HepG2 (cell line): ENCODE data around the gene CHEK1. TPM values are rescaled to one million over a fixed set of nuclear protein-coding genes. Genes with fewer than 3 reads are reported as not detected.

Source experiments
- ATAC-seq: fragments of 200-7000 bp; cut with Tn5 transposase; 3 replicates; pipeline ENCODE4 v1.9.1; 2020; ENCODE audit warnings: mild to moderate bottlenecking, moderate library complexity
- BruUV-seq: library from RNA; stranded (reverse); fragments of 400-500 nt; replicated peaks from 2 replicates; lab custom pipeline; 2021; lab: Mats Ljungman, UMichigan
- CTCF ChIA-PET: fragments of 300-600 bp; formaldehyde crosslinking; extraction: SDS; loops from one replicate; lab custom pipeline; 2021; ENCODE audit warnings: low total read pairs, inconsistent platforms, low intra/inter-chr PET ratio; lab: Yijun Ruan, JAX
- POLR2A ChIA-PET: fragments of 350-600 bp; sonication (Branson Sonifier 250); formaldehyde crosslinking; loops from one replicate; lab custom pipeline; 2020; ENCODE audit warnings: antibody characterized with exemption, inconsistent platforms; lab: Yijun Ruan, JAX
- DNase-seq: peaks from one replicate; pipeline ENCODE4 v3.0.0-alpha.2; 2015; ENCODE audit warnings: low spot score
- FAIRE-seq: peaks from 3 replicates; lab custom pipeline; 2011; peaks lifted over from hg19 to GRCh38; lab: Jason Lieb, UNC
- H2AFZ ChIP-seq: one replicate; pipeline ENCODE4 v1.6.1; 2011; ENCODE audit warnings: low read length, inconsistent platforms
- H3K27ac ChIP-seq: fragments of 300-600 bp; 3 replicates; pipeline ENCODE4 v1.8.0; 2011; ENCODE audit warnings: mixed run types, mild to moderate bottlenecking, mixed read lengths, low read length, inconsistent platforms; ENCODE audit not compliant: insufficient read depth; ENCODE audit errors: extremely low read length
- H3K27me3 ChIP-seq, 2 experiments: fragments of 200-600 bp in 1 of 2; 2 replicates in 1 of 2; 3 replicates in 1 of 2; pipeline versions ENCODE4 v1.6.0 to v1.8.0; 2011; ENCODE audit warnings: low read length in 2 of 2, mild to moderate bottlenecking in 2 of 2, moderate library complexity in 2 of 2, inconsistent platforms in 1 of 2; ENCODE audit not compliant: insufficient read depth in 2 of 2, control insufficient read depth in 1 of 2
- H3K36me3 ChIP-seq, 2 experiments: fragments of 200-600 bp in 1 of 2; replicated peaks in 1 of 2; 2 replicates in 1 of 2; 3 replicates in 1 of 2; pipeline versions ENCODE4 v1.5.1 to v1.8.0; 2011; ENCODE audit warnings: low read length in 2 of 2, inconsistent platforms in 1 of 2; ENCODE audit not compliant: insufficient read depth in 2 of 2, control insufficient read depth in 1 of 2
- H3K4me1 ChIP-seq: 2 replicates; pipeline ENCODE4 v1.5.1; 2012; ENCODE audit warnings: low read length, inconsistent platforms; ENCODE audit not compliant: insufficient read depth
- H3K4me2 ChIP-seq: 2 replicates; pipeline ENCODE4 v1.6.0; 2011; ENCODE audit warnings: low read depth, low read length, inconsistent platforms
- H3K4me3 ChIP-seq, 3 experiments: fragments of 200-600 bp in 1 of 3; sonication (generic), shearing (Covaris generic) in 1 of 3; replicated peaks in 1 of 3; 2 replicates each; pipeline ENCODE4 v1.5.1; 2011 to 2016; ENCODE audit warnings: low read length in 3 of 3, inconsistent platforms in 2 of 3, low read depth in 2 of 3, mild to moderate bottlenecking in 2 of 3, control low read depth in 1 of 3, mixed read lengths in 1 of 3; ENCODE audit not compliant: insufficient read depth in 1 of 3
- H3K79me2 ChIP-seq: one replicate; pipeline ENCODE4 v1.6.1; 2011; ENCODE audit warnings: low read length, inconsistent platforms; ENCODE audit not compliant: insufficient read depth
- H3K9ac ChIP-seq: 2 replicates; pipeline ENCODE4 v1.6.0; 2011; ENCODE audit warnings: mild to moderate bottlenecking, low read depth, low read length, inconsistent platforms; ENCODE audit not compliant: insufficient read depth
- H3K9me3 ChIP-seq: 2 replicates; pipeline ENCODE4 v1.5.1; 2012; ENCODE audit warnings: mild to moderate bottlenecking, low read length
- H4K20me1 ChIP-seq: 2 replicates; pipeline ENCODE4 v1.6.0; 2011; ENCODE audit warnings: inconsistent platforms, mild to moderate bottlenecking, low read length, moderate library complexity; ENCODE audit not compliant: insufficient read depth
- AGO2 ChIP-seq: fragments of 200-400 bp; formaldehyde crosslinking; optimal IDR thresholded peaks from 2 replicates; pipeline ENCODE3; 2017; ENCODE audit warnings: mild to moderate bottlenecking, low read depth, low read length, moderate library complexity
- FUBP1 ChIP-seq: sonication (generic); formaldehyde crosslinking; IDR thresholded peaks from 2 replicates; pipeline ENCODE4 v1.5.1; 2020; ENCODE audit warnings: missing genetic modification reagents, mild to moderate bottlenecking, borderline replicate concordance
- GPBP1L1 ChIP-seq: sonication (generic); formaldehyde crosslinking; IDR thresholded peaks from 2 replicates; pipeline ENCODE4 v1.5.0; 2020; ENCODE audit warnings: mild to moderate bottlenecking, missing genetic modification reagents
- POLR2G ChIP-seq: fragments of 200-400 bp; formaldehyde crosslinking; IDR thresholded peaks from 2 replicates; pipeline ENCODE4 v1.6.1; 2018; ENCODE audit warnings: mild to moderate bottlenecking, low read depth, low read length, moderate library complexity
- RBFOX2 ChIP-seq: fragments of 200-400 bp; formaldehyde crosslinking; IDR thresholded peaks from 2 replicates; pipeline ENCODE4 v1.6.1; 2017; ENCODE audit warnings: low read depth, mild to moderate bottlenecking, low read length
- TP53 ChIP-seq: sonication (generic); formaldehyde crosslinking; conservative IDR thresholded peaks from 2 replicates; pipeline ENCODE4 v1.4.0; 2020; ENCODE audit warnings: missing genetic modification reagents
- ZFY ChIP-seq: sonication (generic); formaldehyde crosslinking; IDR thresholded peaks from 2 replicates; pipeline ENCODE4 v1.4.0; 2020; ENCODE audit warnings: missing genetic modification reagents
- ZNF441 ChIP-seq: sonication (generic); formaldehyde crosslinking; IDR thresholded peaks from 2 replicates; pipeline ENCODE4 v1.7.0; 2021; ENCODE audit warnings: missing genetic modification reagents, borderline replicate concordance
- WGBS: methylation state at CpG from one replicate; pipeline ENCODE4 v1.1.6; 2017; ENCODE audit warnings: low lambda C conversion rate; 5-methylcytosine and 5-hydroxymethylcytosine counted together
- in situ Hi-C: cut with HindIII; loops from 2 replicates; pipeline ENCODE4 v1.10.0; 2017; ENCODE audit warnings: low pct_unique_long_range_greater_than_20kb; ENCODE audit not compliant: extremely low pct_ligation_motif_present
- intact Hi-C: fragments of 100-400 bp; cut with micrococcal nuclease; formaldehyde crosslinking; loops from one replicate; pipeline ENCODE4 v1.10.0; 2022; ENCODE audit not compliant: unreplicated experiment
- polyA plus RNA-seq, 8 experiments: library from polyadenylated mRNA; depleted of rRNA in 3 of 8; stranded (reverse) in 7 of 8; unstranded in 1 of 8; fragments of >200 nt; fragmentation: Illumina TruSeq in 4 of 8; extraction: Trizol in 4 of 8; gene quantifications; 2 replicates each; pipeline versions ENCODE4 v1.2.1 to v1.2.3, GENCODE V29; 2011 to 2016; ENCODE audit warnings: low read depth in 4 of 8, missing spikeins in 1 of 8, mixed read lengths in 1 of 8; ENCODE audit not compliant: insufficient read depth in 1 of 8
- total RNA-seq, 5 experiments: library from RNA; depleted of rRNA; stranded (reverse); fragments of >200 nt; fragmentation: Illumina TruSeq; extraction: Trizol; gene quantifications; 2 replicates each; pipeline ENCODE4 v1.2.3, GENCODE V29; 2016; ENCODE audit warnings: low read depth in 1 of 5

The CHEK1 gene
- total and polyA plus RNA-seq, 2 of the 13 experiments (the other 11 are each of a cell fraction or from before 2014, with no cell fraction given) = 17.8 to 83.2 TPM

- intact Hi-C loops (no loop called here), in situ Hi-C loops (no loop called here)
- POLR2A ChIA-PET = interaction anchor here (1.2 kb wide), 1 partner anchor 8 kb away, joined by 3 read pairs; no protein-coding TSS in a partner anchor
- no peak overlapping the region for H3K4me3 ChIP-seq
- TF ChIP-seq ZFY (CRISPR knock-in tag) (no peak), RBFOX2 (0 out of 2 replicates have a peak, but pooled peaks have one; percentile 16), AGO2 (peak; percentile 28), ZNF441 (CRISPR knock-in tag) (no peak), GPBP1L1 (CRISPR knock-in tag) (no peak), TP53 (CRISPR knock-in tag) (no peak), POLR2G (peak; percentile 24; the same call in 1 of the 2 replicates), FUBP1 (CRISPR knock-in tag) (no peak)
- ATAC-seq = no peak
- no TSS peak for BruUV-seq
- no peaks in the 10 kb centered on the region; a peak in 1 of 5 replicates for H3K27me3 ChIP-seq
- H3K79me2 ChIP-seq = peaks cover 17% of the 10 kb centered on the region
- no peaks in the 10 kb centered on the region for H4K20me1 ChIP-seq
- peaks cover 14 to 35% of the 10 kb centered on the region in 2 experiments for H3K36me3 ChIP-seq
- H3K27ac ChIP-seq = no peak overlapping the region
- CTCF ChIA-PET = no interaction called here
- H3K9me3 ChIP-seq = no peaks in the 10 kb centered on the region
- no peak overlapping the region for H2AFZ ChIP-seq
- WGBS = 95% methylated on average over 1 of the region's 1 CpG
- H3K9ac ChIP-seq = no peak overlapping the region
- H3K4me2 ChIP-seq = no peak overlapping the region
- DNase-seq = no peak
- peaks cover 19% of the 10 kb centered on the region for H3K4me1 ChIP-seq
- FAIRE-seq = no peak
Observed at GRCh38 chr11:125623064-125623463, 1.9 kb upstream of the CHEK1 start.
